Measurements from ENCODE around the gene LIAS.
A peak's percentile ranks its signal among the peaks of the same experiment; 100 is the strongest.
"Not testable (repeated sequence)": the region's sequence is repeated elsewhere in the genome, so short reads cannot be mapped to it uniquely, and the experiment has no call there.

Gene LIAS

GRCh38 chr4:39497909-39498726 lies 39.3 kb downstream of the LIAS start:
- DNase-seq (ENCODE audit: low read depth) = no peak

GRCh38 chr4:39498727-39499020 lies 39.8 kb downstream of the LIAS start:
- no peak for DNase-seq (ENCODE audit: low read depth)

- DNase-seq (ENCODE audit: low read depth) = peak; percentile 82
These were observed 43.3 kb downstream of the LIAS start for GRCh38 chr4:39502019-39502663.

GRCh38 chr4:39502664-39503035 lies 43.8 kb downstream of the LIAS start:
- not testable (repeated sequence) for DNase-seq (ENCODE audit: low read depth)

- no peak for DNase-seq (ENCODE audit: low read depth)
These were observed 45.7 kb downstream of the LIAS start for GRCh38 chr4:39504538-39504937.

- no peak for DNase-seq (ENCODE audit: low read depth)
These were observed 46.7 kb downstream of the LIAS start for GRCh38 chr4:39505581-39505980.

- DNase-seq (ENCODE audit: low read depth) = no peak
These were observed 51.6 kb downstream of the LIAS start for GRCh38 chr4:39510348-39510929.

GRCh38 chr4:39514266-39514665 lies 55.4 kb downstream of the LIAS start:
- DNase-seq (ENCODE audit: low read depth) = not testable (repeated sequence)

GRCh38 chr4:39514888-39515401 lies 56.1 kb downstream of the LIAS start:
- DNase-seq (ENCODE audit: low read depth) = peak; percentile 49

GRCh38 chr4:39515669-39516401 lies 57.0 kb downstream of the LIAS start:
- not testable (repeated sequence) for DNase-seq (ENCODE audit: low read depth)

GRCh38 chr4:39516407-39516966 lies 57.6 kb downstream of the LIAS start:
- DNase-seq (ENCODE audit: low read depth) = no peak

GRCh38 chr4:39518484-39518883 lies 59.6 kb downstream of the LIAS start:
- DNase-seq (ENCODE audit: low read depth) = no peak

- DNase-seq (ENCODE audit: low read depth) = peak; percentile 68
These were observed 62.5 kb downstream of the LIAS start for GRCh38 chr4:39521253-39521919.

GRCh38 chr4:39522068-39522467 lies 63.2 kb downstream of the LIAS start:
- no peak for DNase-seq (ENCODE audit: low read depth)

- DNase-seq (ENCODE audit: low read depth) = no peak
These were observed 65.5 kb downstream of the LIAS start for GRCh38 chr4:39524161-39524957.

GRCh38 chr4:39525822-39526690 lies 67.2 kb downstream of the LIAS start:
- no peak for DNase-seq (ENCODE audit: low read depth)

GRCh38 chr4:39526765-39527295 lies 68.0 kb downstream of the LIAS start:
- peak; percentile 24 for DNase-seq (ENCODE audit: low read depth)

- DNase-seq (ENCODE audit: low read depth) = peak; percentile 99
These were observed 68.6 kb downstream of the LIAS start, which contains the start of gene UGDH for GRCh38 chr4:39527296-39528060. UGDH (minus strand) TSS chr4:39527439; CDS start chr4:39521512, 5,927 bp downstream.

- peak; percentile 83 for DNase-seq (ENCODE audit: low read depth)
These were observed 69.2 kb downstream of the LIAS start for GRCh38 chr4:39528061-39528465.

All from iris pigment epithelial cell (primary cell).